Neuronal stem cell (in vitro differentiated cells): ENCODE data around the gene ACOXL.

ENCODE experiments used
- DNase-seq: peaks from one replicate; pipeline ENCODE4 v3.0.0-alpha.2; 2013; ENCODE audit warnings: low spot score
- H2AFZ ChIP-seq: one replicate; pipeline ENCODE4 v1.6.1; 2013; ENCODE audit warnings: mild to moderate bottlenecking, low read length, inconsistent platforms
- H2AK5ac ChIP-seq: 2 replicates; pipeline ENCODE4 v1.6.1; 2013; ENCODE audit warnings: low read depth, mild to moderate bottlenecking, inconsistent platforms, low read length, moderate library complexity, mixed read lengths
- H2BK120ac ChIP-seq: 2 replicates; pipeline ENCODE4 v1.6.1; 2013; ENCODE audit warnings: low read depth, mild to moderate bottlenecking, inconsistent platforms, low read length, moderate library complexity, mixed read lengths
- H2BK12ac ChIP-seq: one replicate; pipeline ENCODE4 v1.6.1; 2013; ENCODE audit warnings: low read length, inconsistent platforms
- H2BK15ac ChIP-seq: 2 replicates; pipeline ENCODE4 v1.6.1; 2013; ENCODE audit warnings: mild to moderate bottlenecking, low read length, inconsistent platforms, mixed read lengths
- H2BK5ac ChIP-seq: one replicate; pipeline ENCODE4 v1.6.1; 2013; ENCODE audit warnings: inconsistent platforms, mild to moderate bottlenecking, low read length, moderate library complexity
- H3K14ac ChIP-seq: one replicate; pipeline ENCODE4 v1.6.1; 2013; ENCODE audit warnings: low read length, inconsistent platforms
- H3K18ac ChIP-seq: 2 replicates; pipeline ENCODE4 v1.6.1; 2013; ENCODE audit warnings: low read length, inconsistent platforms
- H3K23ac ChIP-seq: 2 replicates; pipeline ENCODE4 v1.6.1; 2013; ENCODE audit warnings: low read depth, mild to moderate bottlenecking, mixed read lengths, low read length, inconsistent platforms; ENCODE audit not compliant: poor library complexity
- H3K27ac ChIP-seq: replicated peaks from 3 replicates; pipeline ENCODE4 v1.5.1; 2013; ENCODE audit warnings: low read length, inconsistent platforms
- H3K27me3 ChIP-seq, 3 experiments: 2 replicates each; pipeline ENCODE4 v1.6.1; 2013; ENCODE audit warnings: low read length in 3 of 3, mild to moderate bottlenecking in 2 of 3, inconsistent platforms in 1 of 3, low read depth in 1 of 3, mixed read lengths in 1 of 3, moderate library complexity in 1 of 3; ENCODE audit not compliant: control insufficient read depth in 3 of 3, insufficient read depth in 3 of 3
- H3K36me3 ChIP-seq, 2 donors: replicated peaks in 1 of 2; 2 replicates each; pipeline ENCODE4 v1.6.1; 2013; ENCODE audit warnings: low read length in 2 of 2; ENCODE audit not compliant: control insufficient read depth in 2 of 2, insufficient read depth in 2 of 2
- H3K4ac ChIP-seq: 2 replicates; pipeline ENCODE4 v1.6.1; 2013; ENCODE audit warnings: inconsistent platforms, mild to moderate bottlenecking, low read length, moderate library complexity
- H3K4me1 ChIP-seq, 2 donors: 1 replicate in 1 of 2; 2 replicates in 1 of 2; pipeline ENCODE4 v1.6.1; 2013; ENCODE audit warnings: low read length in 2 of 2, low read depth in 1 of 2; ENCODE audit not compliant: control insufficient read depth in 2 of 2, insufficient read depth in 1 of 2
- H3K4me2 ChIP-seq: one replicate; pipeline ENCODE4 v1.6.1; 2013; ENCODE audit warnings: mild to moderate bottlenecking, low read length, inconsistent platforms; ENCODE audit not compliant: insufficient read depth, poor library complexity, severe bottlenecking
- H3K4me3 ChIP-seq, 2 donors: 2 replicates each; pipeline ENCODE4 v1.5.1; 2013; ENCODE audit warnings: low read length in 2 of 2, mild to moderate bottlenecking in 2 of 2, inconsistent platforms in 1 of 2, moderate library complexity in 1 of 2
- H3K79me1 ChIP-seq: one replicate; pipeline ENCODE4 v1.6.1; 2013; ENCODE audit warnings: low read depth, mild to moderate bottlenecking, inconsistent platforms, low read length, moderate library complexity
- H3K9ac ChIP-seq: one replicate; pipeline ENCODE4 v1.6.1; 2013; ENCODE audit warnings: mild to moderate bottlenecking, low read depth, low read length, inconsistent platforms; ENCODE audit not compliant: poor library complexity
- H3K9me3 ChIP-seq, 2 donors: replicated peaks in 1 of 2; 2 replicates each; pipeline versions ENCODE3 to v1.6.1; 2013; ENCODE audit warnings: low read length in 2 of 2, mild to moderate bottlenecking in 2 of 2, inconsistent platforms in 1 of 2, low read depth in 1 of 2, mixed read lengths in 1 of 2, moderate library complexity in 1 of 2; ENCODE audit not compliant: control insufficient read depth in 2 of 2, insufficient read depth in 1 of 2
- H4K8ac ChIP-seq: one replicate; pipeline ENCODE4 v1.6.1; 2013; ENCODE audit warnings: low read depth, mild to moderate bottlenecking, inconsistent platforms, low read length, moderate library complexity
- H4K91ac ChIP-seq: one replicate; pipeline ENCODE4 v1.6.1; 2013; ENCODE audit warnings: low read length, low read depth, mild to moderate bottlenecking, inconsistent platforms; ENCODE audit not compliant: poor library complexity
- WGBS, 2 donors: extraction: QIAGEN DNeasy Blood & Tissue Kit; methylation state at CpG; one replicate each; pipeline ENCODE4 v1.1.7; 2013; ENCODE audit warnings: missing lambda C conversion rate in 2 of 2, mixed read lengths in 1 of 2; ENCODE audit not compliant: insufficient read length in 2 of 2, insufficient replicate concordance in 1 of 2; ENCODE audit errors: extremely low coverage in 2 of 2; 5-methylcytosine and 5-hydroxymethylcytosine counted together

ACOXL gene

DNA sequence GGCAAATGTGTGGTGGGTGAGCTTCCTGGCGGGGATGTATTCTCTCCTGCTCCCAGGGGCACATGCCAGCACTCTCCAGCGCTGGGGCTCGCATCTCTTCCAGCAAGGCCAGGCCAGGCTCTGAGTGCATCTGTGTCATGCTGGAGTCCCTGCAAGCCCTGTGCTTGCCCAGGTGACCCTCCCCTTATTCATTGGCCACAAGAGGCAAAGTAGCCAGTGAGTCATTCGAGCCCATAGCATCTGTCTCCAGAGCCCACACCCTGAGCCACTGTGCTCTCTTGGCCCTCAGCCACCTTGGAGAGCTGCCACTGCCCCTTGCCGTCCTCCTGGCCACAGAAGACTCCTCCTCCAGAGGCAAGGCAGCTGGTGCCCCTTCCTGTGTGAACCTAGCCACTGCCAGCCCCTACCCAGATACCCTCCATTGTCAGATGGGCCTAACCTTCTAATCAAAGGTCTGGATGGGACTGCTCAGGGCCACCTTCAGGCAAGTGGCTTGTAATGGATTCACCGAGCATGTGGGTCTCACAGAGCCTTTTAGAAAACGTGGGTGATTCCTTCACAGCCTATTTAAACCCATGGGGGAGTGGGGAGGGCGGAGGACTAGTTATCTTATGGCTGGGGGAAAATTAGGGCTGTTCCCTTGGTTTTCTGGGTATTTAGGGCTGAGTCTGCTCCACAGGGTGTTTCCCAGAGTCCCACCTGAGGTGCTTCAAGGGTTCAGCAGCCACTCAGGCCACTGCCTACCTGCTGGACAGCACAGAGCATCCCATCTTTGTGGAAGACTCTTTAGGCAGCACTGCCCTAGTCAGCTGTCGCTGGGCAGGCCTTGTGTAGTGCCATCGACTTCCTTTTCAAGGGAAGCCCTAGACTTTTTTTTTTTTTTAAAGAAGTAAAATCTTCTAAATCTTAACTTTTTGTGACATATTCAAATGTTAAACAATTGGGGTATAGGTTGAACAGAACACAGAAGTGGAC, 137.4 kb downstream of the ACOXL start:
- Histone ChIP-seq H3K18ac (peak overlapping the region; percentile 78), H3K36me3 (no peaks in the 10 kb centered on the region), H3K4ac (peak overlapping the region; percentile 54), H3K27me3 (no peaks in the 10 kb centered on the region), H4K91ac (no peak overlapping the region), H3K27ac (no peak overlapping the region), H2AK5ac (peak overlapping the region; percentile 20), H3K79me1 (no peaks in the 10 kb centered on the region), H2BK120ac (no peak overlapping the region), H3K4me2 (no peak overlapping the region), H3K9me3 (no peaks in the 10 kb centered on the region), H2BK15ac (peak overlapping the region; percentile 31), H2AFZ (no peak overlapping the region), H3K14ac (no peak overlapping the region), H2BK5ac (no peak overlapping the region), H3K9ac (peak overlapping the region; percentile 5), H3K4me1 (peaks cover 9 to 33% of the 10 kb centered on the region in 2 donors), H3K23ac (no peak overlapping the region), H2BK12ac (no peak overlapping the region), H3K4me3 (no peak overlapping the region), H4K8ac (no peak overlapping the region)
- no CpG with 5 or more reads among the region's 10 CpGs for WGBS, 2 donors
- no peak for DNase-seq

DNA sequence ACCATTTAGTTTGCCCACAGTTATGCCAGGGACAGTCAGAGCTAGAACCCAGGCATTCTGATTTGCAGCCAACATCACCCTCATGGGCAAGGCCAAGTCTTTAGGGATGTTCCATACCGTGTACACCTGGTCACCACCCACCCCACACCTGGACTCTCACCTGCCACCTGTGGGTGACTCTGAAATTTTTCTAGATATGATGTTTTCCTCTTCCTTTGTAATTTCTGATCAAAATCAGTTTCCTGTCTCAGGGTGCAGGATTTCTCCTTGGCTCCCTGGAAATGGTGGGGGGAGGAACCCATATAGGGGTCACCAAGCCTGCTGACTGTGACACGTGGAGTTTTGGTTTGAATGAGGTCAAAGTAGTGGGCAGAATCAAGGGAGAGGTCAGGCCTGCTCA, 138.2 kb downstream of the ACOXL start:
- no peaks in the 10 kb centered on the region for H3K79me1 ChIP-seq
- H2BK12ac ChIP-seq, result no peak overlapping the region
- H4K91ac ChIP-seq, result no peak overlapping the region
- WGBS, 2 donors, result no CpG with 5 or more reads among the region's 2 CpGs
- peaks cover 16 to 37% of the 10 kb centered on the region in 2 donors for H3K4me1 ChIP-seq
- H3K23ac ChIP-seq, result no peak overlapping the region
- H2AK5ac ChIP-seq, result no peak overlapping the region
- no peak overlapping the region for H2BK5ac ChIP-seq
- DNase-seq, result no peak
- no peak overlapping the region for H2AFZ ChIP-seq
- no peak overlapping the region for H3K18ac ChIP-seq
- H2BK120ac ChIP-seq, result no peak overlapping the region
- no peaks in the 10 kb centered on the region for H3K36me3 ChIP-seq
- no peaks in the 10 kb centered on the region for H3K9me3 ChIP-seq
- no peak overlapping the region for H3K9ac ChIP-seq
- no peak overlapping the region for H3K27ac ChIP-seq
- H3K27me3 ChIP-seq, result no peaks in the 10 kb centered on the region
- no peak overlapping the region for H4K8ac ChIP-seq
- no peak overlapping the region for H3K4me2 ChIP-seq
- no peak overlapping the region for H3K4ac ChIP-seq
- H2BK15ac ChIP-seq, result no peak overlapping the region
- no peak overlapping the region for H3K4me3 ChIP-seq
- H3K14ac ChIP-seq, result no peak overlapping the region

DNA sequence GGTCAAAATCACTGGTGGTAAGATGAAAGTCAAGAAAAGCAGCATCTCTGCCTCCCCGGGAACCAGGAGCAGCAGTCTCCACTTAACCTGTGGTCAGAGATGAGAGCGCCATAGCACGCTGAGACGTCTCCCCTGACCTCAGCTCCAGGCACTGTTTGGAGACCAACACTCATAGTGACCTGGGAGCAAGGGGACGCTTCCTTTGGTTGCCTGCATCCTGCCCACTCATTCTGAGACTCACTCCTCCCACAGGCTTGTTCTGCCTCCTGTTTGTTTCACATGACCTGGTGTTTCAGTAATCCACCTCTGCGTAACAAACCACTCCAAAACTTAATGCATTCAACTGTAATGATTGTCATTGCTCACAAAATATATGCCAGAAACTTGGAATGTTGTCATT, 139.3 kb downstream of the ACOXL start:
- Histone ChIP-seq H3K23ac (no peak overlapping the region), H3K27ac (no peak overlapping the region), H3K4ac (no peak overlapping the region), H3K4me3 (no peak overlapping the region), H2BK15ac (no peak overlapping the region), H2BK12ac (no peak overlapping the region), H3K18ac (no peak overlapping the region), H3K14ac (no peak overlapping the region), H3K9me3 (no peaks in the 10 kb centered on the region), H3K4me2 (no peak overlapping the region), H3K27me3 (no peaks in the 10 kb centered on the region), H4K91ac (no peak overlapping the region), H2AK5ac (no peak overlapping the region), H2BK5ac (no peak overlapping the region), H2BK120ac (no peak overlapping the region), H4K8ac (no peak overlapping the region), H3K79me1 (no peaks in the 10 kb centered on the region), H3K9ac (no peak overlapping the region), H2AFZ (no peak overlapping the region), H3K4me1 (peaks cover 16 to 31% of the 10 kb centered on the region in 2 donors), H3K36me3 (no peaks in the 10 kb centered on the region)
- WGBS, 2 donors, result no CpG with 5 or more reads among the region's 6 CpGs
- DNase-seq, result no peak

GRCh38 chr2:110872521-110872920, 140.1 kb downstream of the ACOXL start:
- no CpG with 5 or more reads among the region's 4 CpGs for WGBS, 2 donors
- no peak overlapping the region for H2BK12ac ChIP-seq
- H3K4me3 ChIP-seq, result no peak overlapping the region
- H3K4ac ChIP-seq, result no peak overlapping the region
- peak overlapping the region; percentile 2 for H3K23ac ChIP-seq
- no peaks in the 10 kb centered on the region for H3K36me3 ChIP-seq
- no peak overlapping the region for H2AK5ac ChIP-seq
- H2AFZ ChIP-seq, result no peak overlapping the region
- H3K18ac ChIP-seq, result peak overlapping the region; percentile 72
- H2BK120ac ChIP-seq, result no peak overlapping the region
- no peak overlapping the region for H3K14ac ChIP-seq
- H3K27me3 ChIP-seq, result no peaks in the 10 kb centered on the region
- H4K91ac ChIP-seq, result no peak overlapping the region
- H3K9ac ChIP-seq, result no peak overlapping the region
- no peak overlapping the region for H4K8ac ChIP-seq
- H3K4me2 ChIP-seq, result no peak overlapping the region
- no peak overlapping the region for H3K27ac ChIP-seq
- no peaks in the 10 kb centered on the region for H3K9me3 ChIP-seq
- no peaks in the 10 kb centered on the region for H3K79me1 ChIP-seq
- DNase-seq, result no peak
- H2BK5ac ChIP-seq, result no peak overlapping the region
- H2BK15ac ChIP-seq, result no peak overlapping the region
- peaks cover 16 to 33% of the 10 kb centered on the region in 2 donors for H3K4me1 ChIP-seq
